ENCODE measurements around the gene CCDC177. TPM values are rescaled to one million over a fixed set of nuclear protein-coding genes. Genes with fewer than 3 reads are reported as not detected.
A peak's percentile ranks its signal among the peaks of the same experiment; 100 is the strongest.

CCDC177 gene
- total and polyA plus RNA-seq, 2 donors from 2014 or later, result not detected

DNA sequence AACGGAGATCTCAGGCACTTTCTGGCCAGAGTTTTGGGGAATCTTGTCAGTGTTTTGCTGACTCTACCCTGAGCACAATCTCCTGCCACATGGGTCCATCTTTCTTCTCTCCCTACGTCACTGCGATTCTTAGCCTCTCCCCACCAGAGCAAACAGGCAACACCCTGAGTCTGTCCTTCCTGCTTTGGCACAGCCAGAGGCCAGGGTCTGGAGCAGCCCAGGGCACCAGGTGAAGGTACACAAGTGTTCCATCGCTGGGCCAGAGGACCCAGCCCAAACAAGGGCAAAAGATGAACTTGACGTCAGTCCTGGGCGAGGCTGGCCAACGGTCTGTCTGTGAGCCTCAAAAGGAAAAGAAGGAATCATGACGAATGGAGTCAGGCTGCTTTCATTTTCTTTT is 12.7 kb upstream of the CCDC177 start:
- Histone ChIP-seq H3K27me3 (ENCODE audit: control insufficient read depth, insufficient read depth, low read length) (no peaks in the 10 kb centered on the region), H3K4me1 (ENCODE audit: control insufficient read depth in 2 of 3, insufficient read depth in 2 of 3, low read depth in 1 of 3, low read length in 3 of 3) (no peaks in the 10 kb centered on the region), H3K9me3 (ENCODE audit: control insufficient read depth in 2 of 3, insufficient read depth in 1 of 3, low read length in 3 of 3) (no peaks in the 10 kb centered on the region), H3K9ac (ENCODE audit: low read length in 3 of 3) (no peak overlapping the region), H3K36me3 (ENCODE audit: control insufficient read depth in 2 of 3, insufficient read depth in 3 of 3, low read length in 3 of 3) (no peaks in the 10 kb centered on the region), H3K4me3 (ENCODE audit: low read length in 3 of 3) (no peak overlapping the region), H3K27ac (ENCODE audit: low read depth in 2 of 2, low read length in 2 of 2) (peak overlapping the region in 1 of 2 donors; percentile 41)
- DNase-seq (no peak), FAIRE-seq (no peak)
- intact Hi-C loops (cut with DNase I), result loop anchor here (5.0 kb wide), 1 partner anchor 140 kb away; no protein-coding TSS in a partner anchor
- TF ChIP-seq, protein P1, sequence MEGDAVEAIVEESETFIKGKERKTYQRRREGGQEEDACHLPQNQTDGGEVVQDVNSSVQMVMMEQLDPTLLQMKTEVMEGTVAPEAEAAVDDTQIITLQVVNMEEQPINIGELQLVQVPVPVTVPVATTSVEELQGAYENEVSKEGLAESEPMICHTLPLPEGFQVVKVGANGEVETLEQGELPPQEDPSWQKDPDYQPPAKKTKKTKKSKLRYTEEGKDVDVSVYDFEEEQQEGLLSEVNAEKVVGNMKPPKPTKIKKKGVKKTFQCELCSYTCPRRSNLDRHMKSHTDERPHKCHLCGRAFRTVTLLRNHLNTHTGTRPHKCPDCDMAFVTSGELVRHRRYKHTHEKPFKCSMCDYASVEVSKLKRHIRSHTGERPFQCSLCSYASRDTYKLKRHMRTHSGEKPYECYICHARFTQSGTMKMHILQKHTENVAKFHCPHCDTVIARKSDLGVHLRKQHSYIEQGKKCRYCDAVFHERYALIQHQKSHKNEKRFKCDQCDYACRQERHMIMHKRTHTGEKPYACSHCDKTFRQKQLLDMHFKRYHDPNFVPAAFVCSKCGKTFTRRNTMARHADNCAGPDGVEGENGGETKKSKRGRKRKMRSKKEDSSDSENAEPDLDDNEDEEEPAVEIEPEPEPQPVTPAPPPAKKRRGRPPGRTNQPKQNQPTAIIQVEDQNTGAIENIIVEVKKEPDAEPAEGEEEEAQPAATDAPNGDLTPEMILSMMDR (IDR thresholded peaks at IDR 0.05; ENCODE audit: borderline replicate concordance, extremely low read depth, insufficient read depth), result no peak

DNA sequence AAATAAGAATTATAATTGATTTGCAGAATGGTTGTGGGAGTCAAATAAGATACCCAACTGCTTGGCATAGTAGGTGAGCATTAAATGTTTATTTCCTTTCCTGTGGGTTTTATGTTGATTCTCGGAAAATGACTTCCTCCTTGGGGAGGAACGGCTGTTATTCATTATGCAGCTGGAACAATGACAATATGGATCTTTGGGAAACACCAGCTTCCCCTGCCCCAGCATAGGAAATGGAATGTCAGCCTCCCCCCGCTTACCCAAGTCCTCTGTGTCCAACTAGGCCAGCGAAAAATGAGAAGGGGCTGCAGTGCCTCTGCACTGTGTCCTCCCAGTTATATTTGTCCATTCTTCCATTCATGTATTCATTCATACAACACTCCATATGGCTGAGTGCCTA is 11.7 kb upstream of the CCDC177 start:
- H3K27ac ChIP-seq (ENCODE audit: low read depth in 2 of 2, low read length in 2 of 2), result no peak overlapping the region
- H3K36me3 ChIP-seq (ENCODE audit: control insufficient read depth in 2 of 3, insufficient read depth in 3 of 3, low read length in 3 of 3), result no peaks in the 10 kb centered on the region
- TF ChIP-seq, protein P1 (IDR thresholded peaks at IDR 0.05; ENCODE audit: borderline replicate concordance, extremely low read depth, insufficient read depth), result no peak
- no peaks in the 10 kb centered on the region for H3K27me3 ChIP-seq (ENCODE audit: control insufficient read depth, insufficient read depth, low read length)
- DNase-seq, result peak in 1 of 5 donors; percentile 40
- H3K4me1 ChIP-seq (ENCODE audit: control insufficient read depth in 2 of 3, insufficient read depth in 2 of 3, low read depth in 1 of 3, low read length in 3 of 3), result no peaks in the 10 kb centered on the region
- no peak for FAIRE-seq
- intact Hi-C loops (cut with DNase I), result loop anchor here (5.0 kb wide), 1 partner anchor 141 kb away; no protein-coding TSS in a partner anchor
- no peak overlapping the region for H3K9ac ChIP-seq (ENCODE audit: low read length in 3 of 3)
- no peak overlapping the region for H3K4me3 ChIP-seq (ENCODE audit: low read length in 3 of 3)
- no peaks in the 10 kb centered on the region for H3K9me3 ChIP-seq (ENCODE audit: control insufficient read depth in 2 of 3, insufficient read depth in 1 of 3, low read length in 3 of 3)

DNA sequence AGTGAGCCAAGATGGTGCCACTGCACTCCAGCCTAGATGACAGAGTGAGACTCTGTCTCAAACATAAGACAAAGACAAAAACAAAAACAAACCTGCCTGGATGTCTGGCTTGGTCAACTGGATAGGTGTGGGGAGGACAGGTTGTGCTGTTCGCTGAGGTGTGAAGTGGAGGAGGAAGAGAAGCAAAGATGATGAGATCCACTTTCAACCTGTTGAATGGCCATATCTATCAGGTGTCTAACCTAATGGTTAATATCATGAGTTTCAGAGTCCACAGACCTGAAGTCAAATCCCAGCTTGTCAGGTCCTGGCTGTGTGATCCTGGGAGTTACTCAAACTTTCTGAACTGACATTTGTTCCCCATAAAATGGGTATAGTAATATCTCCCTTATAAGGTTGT is 9.7 kb upstream of the CCDC177 start:
- Histone ChIP-seq H3K27ac (ENCODE audit: low read depth in 2 of 2, low read length in 2 of 2) (no peak overlapping the region), H3K27me3 (ENCODE audit: control insufficient read depth, insufficient read depth, low read length) (no peaks in the 10 kb centered on the region), H3K36me3 (ENCODE audit: control insufficient read depth in 2 of 3, insufficient read depth in 3 of 3, low read length in 3 of 3) (no peaks in the 10 kb centered on the region), H3K9me3 (ENCODE audit: control insufficient read depth in 2 of 3, insufficient read depth in 1 of 3, low read length in 3 of 3) (no peaks in the 10 kb centered on the region), H3K9ac (ENCODE audit: low read length in 3 of 3) (no peak overlapping the region), H3K4me3 (ENCODE audit: low read length in 3 of 3) (no peak overlapping the region), H3K4me1 (ENCODE audit: control insufficient read depth in 2 of 3, insufficient read depth in 2 of 3, low read depth in 1 of 3, low read length in 3 of 3) (no peaks in the 10 kb centered on the region)
- FAIRE-seq, result no peak
- intact Hi-C loops (cut with DNase I), result no loop called here
- TF ChIP-seq, protein P1 (IDR thresholded peaks at IDR 0.05; ENCODE audit: borderline replicate concordance, extremely low read depth, insufficient read depth), result no peak
- DNase-seq, result no peak

DNA sequence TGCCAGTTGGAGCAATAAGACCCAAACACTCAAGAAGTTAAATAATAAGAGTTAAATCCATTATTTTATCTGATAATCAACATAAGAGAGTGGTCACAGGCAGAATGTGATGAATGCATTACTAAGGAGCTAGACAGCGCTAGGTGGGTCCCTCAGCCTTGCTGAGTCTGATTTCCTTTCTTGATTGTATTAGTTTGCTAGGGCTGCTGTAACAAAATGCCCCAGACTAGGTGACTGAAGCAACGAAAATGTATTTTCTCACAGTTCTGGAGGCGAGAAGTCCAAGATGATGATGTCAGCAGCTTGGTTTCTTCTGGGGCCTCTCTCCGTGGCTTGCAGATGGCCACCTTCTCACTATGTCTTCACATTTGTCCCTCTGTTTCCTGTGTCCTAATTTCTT is 8.2 kb upstream of the CCDC177 start:
- FAIRE-seq (no peak), DNase-seq (no peak)
- no peak overlapping the region for H3K9ac ChIP-seq (ENCODE audit: low read length in 3 of 3)
- H3K27ac ChIP-seq (ENCODE audit: low read depth in 2 of 2, low read length in 2 of 2), result no peak overlapping the region
- no peaks in the 10 kb centered on the region for H3K4me1 ChIP-seq (ENCODE audit: control insufficient read depth in 2 of 3, insufficient read depth in 2 of 3, low read depth in 1 of 3, low read length in 3 of 3)
- no peaks in the 10 kb centered on the region for H3K27me3 ChIP-seq (ENCODE audit: control insufficient read depth, insufficient read depth, low read length)
- TF ChIP-seq, protein P1 (IDR thresholded peaks at IDR 0.05; ENCODE audit: borderline replicate concordance, extremely low read depth, insufficient read depth), result no peak
- no peak overlapping the region for H3K4me3 ChIP-seq (ENCODE audit: low read length in 3 of 3)
- intact Hi-C loops (cut with DNase I), result no loop called here
- no peaks in the 10 kb centered on the region for H3K9me3 ChIP-seq (ENCODE audit: control insufficient read depth in 2 of 3, insufficient read depth in 1 of 3, low read length in 3 of 3)
- H3K36me3 ChIP-seq (ENCODE audit: control insufficient read depth in 2 of 3, insufficient read depth in 3 of 3, low read length in 3 of 3), result no peaks in the 10 kb centered on the region

Measured in kidney (tissue), 14 donors.